HCT116 (cell line): Measurements from ENCODE around the gene MTMR1. TPM values are rescaled to one million over a fixed set of nuclear protein-coding genes. Genes with fewer than 3 reads are reported as not detected.

Source experiments
- ATAC-seq: fragments of 200-7000 bp; cut with Tn5 transposase; 2 replicates; pipeline ENCODE4 v1.9.1; 2020; ENCODE audit warnings: mild to moderate bottlenecking, moderate library complexity
- BruUV-seq: library from RNA; stranded (reverse); fragments of 400-500 nt; replicated peaks from 2 replicates; lab custom pipeline; 2021; lab: Mats Ljungman, UMichigan
- CTCF ChIA-PET: fragments of 300-600 bp; sonication (Branson Sonifier 250); formaldehyde crosslinking; loops from one replicate; lab custom pipeline; 2021; ENCODE audit warnings: antibody characterized with exemption; lab: Charles Lee
- POLR2A ChIA-PET: fragments of 300-600, 350-600 bp; sonication (Branson Sonifier 250); formaldehyde crosslinking; loops from one replicate; lab custom pipeline; 2021; ENCODE audit warnings: antibody characterized with exemption; lab: Charles Lee
- RAD21 ChIA-PET, 2 experiments: fragments of 300-600 bp; sonication (Branson Sonifier 250); formaldehyde crosslinking; loops; one replicate each; lab custom pipeline; 2023; ENCODE audit warnings: low total read pairs in 2 of 2; ENCODE audit not compliant: uncharacterized antibody in 2 of 2, unreplicated experiment in 2 of 2, low non-redundant PET in 1 of 2; lab: Charles Lee
- DNase-seq: peaks from one replicate; pipeline ENCODE4 v3.0.0-alpha.2; 2010; ENCODE audit warnings: low read depth, low spot score
- H2AFZ ChIP-seq: fragments of 200-600 bp; shearing (Covaris generic), sonication (generic); 2 replicates; pipeline ENCODE4 v1.6.1; 2017; ENCODE audit warnings: low read depth, mixed run types, mixed read lengths, antibody characterized with exemption, low read length; ENCODE audit not compliant: poor library complexity, severe bottlenecking
- H3K27ac ChIP-seq: 2 replicates; pipeline ENCODE4 v1.5.1; 2012; ENCODE audit warnings: low read depth, low read length
- H3K27me3 ChIP-seq: fragments of 200-600 bp; sonication (generic); 2 replicates; pipeline ENCODE4 v1.6.1; 2016; ENCODE audit warnings: mixed run types, low read length, mixed read lengths; ENCODE audit not compliant: insufficient read depth
- H3K36me3 ChIP-seq, 2 experiments: fragments of 200-500 bp in 1 of 2; fragments of 200-600 bp in 1 of 2; sonication (Bioruptor generic) in 1 of 2; sonication (generic) in 1 of 2; 2 replicates each; pipeline versions ENCODE4 v1.5.1 to v1.6.1; 2014 to 2016; ENCODE audit warnings: low read length in 2 of 2, inconsistent platforms in 1 of 2, mixed read lengths in 1 of 2, mixed run types in 1 of 2; ENCODE audit not compliant: insufficient read depth in 2 of 2, control insufficient read depth in 1 of 2
- H3K4me1 ChIP-seq, 2 experiments: fragments of 200-600 bp in 1 of 2; sonication (generic) in 1 of 2; 2 replicates each; pipeline versions ENCODE4 v1.5.1 to v1.6.1; 2012 to 2017; ENCODE audit warnings: low read length in 2 of 2, inconsistent platforms in 1 of 2, mild to moderate bottlenecking in 1 of 2, mixed read lengths in 1 of 2, mixed run types in 1 of 2, moderate library complexity in 1 of 2; ENCODE audit not compliant: insufficient read depth in 2 of 2, control insufficient read depth in 1 of 2
- H3K4me2 ChIP-seq: fragments of 200-600 bp; sonication (generic); 2 replicates; pipeline ENCODE4 v1.6.1; 2017; ENCODE audit warnings: mixed run types, low read length, mixed read lengths
- H3K4me3 ChIP-seq, 2 experiments: fragments of 200-600 bp in 1 of 2; sonication (generic) in 1 of 2; replicated peaks in 1 of 2; 2 replicates each; pipeline ENCODE4 v1.5.1; 2011 to 2016; ENCODE audit warnings: low read length in 2 of 2, control low read depth in 1 of 2, low read depth in 1 of 2, mild to moderate bottlenecking in 1 of 2, mixed read lengths in 1 of 2, mixed run types in 1 of 2
- H3K79me2 ChIP-seq: fragments of 200-600 bp; sonication (generic); 2 replicates; pipeline ENCODE4 v1.6.1; 2017; ENCODE audit warnings: mild to moderate bottlenecking, mixed run types, low read length, moderate library complexity, mixed read lengths; ENCODE audit not compliant: insufficient read depth
- H3K9ac ChIP-seq: fragments of 200-600 bp; sonication (generic); 2 replicates; pipeline ENCODE4 v1.6.1; 2016; ENCODE audit warnings: low read length, mixed read lengths
- H3K9me2 ChIP-seq: fragments of 200-600 bp; sonication (generic), shearing (Covaris generic); 2 replicates; pipeline ENCODE4 v1.6.1; 2017; ENCODE audit warnings: mixed run types, mild to moderate bottlenecking, moderate library complexity; ENCODE audit not compliant: insufficient read depth
- H3K9me3 ChIP-seq, 2 experiments: fragments of 200-500 bp in 1 of 2; fragments of 200-600 bp in 1 of 2; sonication (Bioruptor generic) in 1 of 2; sonication (generic) in 1 of 2; 2 replicates each; pipeline ENCODE4 v1.6.1; 2014 to 2017; ENCODE audit warnings: low read length in 2 of 2, mixed read lengths in 2 of 2, inconsistent platforms in 1 of 2, low read depth in 1 of 2, mild to moderate bottlenecking in 1 of 2, mixed run types in 1 of 2, moderate library complexity in 1 of 2; ENCODE audit not compliant: control insufficient read depth in 1 of 2, insufficient read depth in 1 of 2
- H4K20me1 ChIP-seq: fragments of 200-600 bp; sonication (generic), shearing (Covaris generic); 2 replicates; pipeline ENCODE4 v1.6.1; 2017; ENCODE audit warnings: mixed run types, mild to moderate bottlenecking, moderate library complexity; ENCODE audit not compliant: insufficient read depth
- EGR1 ChIP-seq: IDR thresholded peaks from 2 replicates; pipeline ENCODE4 v1.6.1; 2012; ENCODE audit warnings: low read depth
- FOSL1 ChIP-seq: IDR thresholded peaks from 2 replicates; pipeline ENCODE4 v1.6.1; 2012; ENCODE audit warnings: low read depth
- POLR2A ChIP-seq: IDR thresholded peaks from 2 replicates; pipeline ENCODE4 v1.7.0; 2011; ENCODE audit warnings: borderline replicate concordance; ENCODE audit not compliant: insufficient read depth, insufficient read length; ENCODE audit errors: extremely low read depth
- RAD21 ChIP-seq: IDR thresholded peaks from 2 replicates; pipeline ENCODE4 v1.6.1; 2012; ENCODE audit warnings: low read depth, mild to moderate bottlenecking
- SP1 ChIP-seq: IDR thresholded peaks from 2 replicates; pipeline ENCODE4 v1.6.1; 2012; ENCODE audit warnings: low read depth
- SRF ChIP-seq: IDR thresholded peaks from 2 replicates; pipeline ENCODE4 v1.6.1; 2012; ENCODE audit warnings: low read depth
- YY1 ChIP-seq: IDR thresholded peaks from 2 replicates; pipeline ENCODE4 v1.6.1; 2011; ENCODE audit warnings: low read length, low read depth, moderate library complexity, mild to moderate bottlenecking; ENCODE audit not compliant: insufficient replicate concordance; ENCODE audit errors: extremely low read depth
- ZNF274 ChIP-seq: fragments of 200-500 bp; sonication (Bioruptor generic); IDR thresholded peaks from 2 replicates; pipeline ENCODE4 v1.6.1; 2014; ENCODE audit warnings: mild to moderate bottlenecking, low read depth, low read length, inconsistent platforms
- intact Hi-C: fragments of 100-400 bp; cut with micrococcal nuclease; formaldehyde crosslinking; loops from 2 replicates; pipeline ENCODE4 v1.10.0; 2022
- total RNA-seq: library from RNA; stranded (reverse); gene quantifications from one replicate; pipeline ENCODE4 v1.2.1, GENCODE V29; 2021; ENCODE audit not compliant: unreplicated experiment
- TF ChIP-seq, protein P1 (sequence below): IDR thresholded peaks from 2 replicates; pipeline ENCODE4 v1.6.1; 2012; ENCODE audit warnings: low read depth
- TF ChIP-seq, protein P2 (sequence below), 3 experiments: fragments of 200-600 bp in 1 of 3; sonication (generic) in 1 of 3; IDR thresholded peaks in 2 of 3; conservative IDR thresholded peaks in 1 of 3; 2 replicates each; pipeline ENCODE4 v1.5.1; 2012 to 2017; ENCODE audit warnings: low read depth in 2 of 3, low read length in 2 of 3, antibody characterized with exemption in 1 of 3, borderline replicate concordance in 1 of 3, control low read depth in 1 of 3, mild to moderate bottlenecking in 1 of 3, mixed read lengths in 1 of 3, mixed run types in 1 of 3, moderate library complexity in 1 of 3; ENCODE audit not compliant: insufficient read depth in 1 of 3
- TF ChIP-seq, protein P3 (sequence below): IDR thresholded peaks from 2 replicates; pipeline ENCODE4 v1.6.1; 2012

Gene MTMR1
- total RNA-seq, 1 experiment from 2014 or later = 20.0 TPM

DNA sequence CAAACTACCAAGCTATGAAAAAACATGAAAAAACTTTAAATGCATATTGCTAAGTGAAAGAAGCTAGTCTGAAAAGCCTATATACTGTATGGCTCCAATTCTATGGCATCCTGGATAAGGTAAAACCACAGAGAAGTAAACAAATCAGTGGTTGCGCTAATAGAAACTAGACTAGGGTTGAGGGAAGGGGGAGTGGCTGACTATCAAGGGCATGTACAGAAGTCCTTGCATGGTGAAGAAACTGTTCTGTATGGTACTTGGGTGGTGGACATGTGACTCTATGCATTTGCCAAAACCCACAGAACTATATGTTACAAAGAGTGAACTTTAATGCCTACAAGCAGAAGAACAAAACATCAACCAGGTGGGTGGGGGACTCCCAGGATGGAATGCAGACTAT lies 96.8 kb downstream of the MTMR1 start:
- TF ChIP-seq, protein P1, sequence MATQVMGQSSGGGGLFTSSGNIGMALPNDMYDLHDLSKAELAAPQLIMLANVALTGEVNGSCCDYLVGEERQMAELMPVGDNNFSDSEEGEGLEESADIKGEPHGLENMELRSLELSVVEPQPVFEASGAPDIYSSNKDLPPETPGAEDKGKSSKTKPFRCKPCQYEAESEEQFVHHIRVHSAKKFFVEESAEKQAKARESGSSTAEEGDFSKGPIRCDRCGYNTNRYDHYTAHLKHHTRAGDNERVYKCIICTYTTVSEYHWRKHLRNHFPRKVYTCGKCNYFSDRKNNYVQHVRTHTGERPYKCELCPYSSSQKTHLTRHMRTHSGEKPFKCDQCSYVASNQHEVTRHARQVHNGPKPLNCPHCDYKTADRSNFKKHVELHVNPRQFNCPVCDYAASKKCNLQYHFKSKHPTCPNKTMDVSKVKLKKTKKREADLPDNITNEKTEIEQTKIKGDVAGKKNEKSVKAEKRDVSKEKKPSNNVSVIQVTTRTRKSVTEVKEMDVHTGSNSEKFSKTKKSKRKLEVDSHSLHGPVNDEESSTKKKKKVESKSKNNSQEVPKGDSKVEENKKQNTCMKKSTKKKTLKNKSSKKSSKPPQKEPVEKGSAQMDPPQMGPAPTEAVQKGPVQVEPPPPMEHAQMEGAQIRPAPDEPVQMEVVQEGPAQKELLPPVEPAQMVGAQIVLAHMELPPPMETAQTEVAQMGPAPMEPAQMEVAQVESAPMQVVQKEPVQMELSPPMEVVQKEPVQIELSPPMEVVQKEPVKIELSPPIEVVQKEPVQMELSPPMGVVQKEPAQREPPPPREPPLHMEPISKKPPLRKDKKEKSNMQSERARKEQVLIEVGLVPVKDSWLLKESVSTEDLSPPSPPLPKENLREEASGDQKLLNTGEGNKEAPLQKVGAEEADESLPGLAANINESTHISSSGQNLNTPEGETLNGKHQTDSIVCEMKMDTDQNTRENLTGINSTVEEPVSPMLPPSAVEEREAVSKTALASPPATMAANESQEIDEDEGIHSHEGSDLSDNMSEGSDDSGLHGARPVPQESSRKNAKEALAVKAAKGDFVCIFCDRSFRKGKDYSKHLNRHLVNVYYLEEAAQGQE = no peak
- TF ChIP-seq, protein P2, sequence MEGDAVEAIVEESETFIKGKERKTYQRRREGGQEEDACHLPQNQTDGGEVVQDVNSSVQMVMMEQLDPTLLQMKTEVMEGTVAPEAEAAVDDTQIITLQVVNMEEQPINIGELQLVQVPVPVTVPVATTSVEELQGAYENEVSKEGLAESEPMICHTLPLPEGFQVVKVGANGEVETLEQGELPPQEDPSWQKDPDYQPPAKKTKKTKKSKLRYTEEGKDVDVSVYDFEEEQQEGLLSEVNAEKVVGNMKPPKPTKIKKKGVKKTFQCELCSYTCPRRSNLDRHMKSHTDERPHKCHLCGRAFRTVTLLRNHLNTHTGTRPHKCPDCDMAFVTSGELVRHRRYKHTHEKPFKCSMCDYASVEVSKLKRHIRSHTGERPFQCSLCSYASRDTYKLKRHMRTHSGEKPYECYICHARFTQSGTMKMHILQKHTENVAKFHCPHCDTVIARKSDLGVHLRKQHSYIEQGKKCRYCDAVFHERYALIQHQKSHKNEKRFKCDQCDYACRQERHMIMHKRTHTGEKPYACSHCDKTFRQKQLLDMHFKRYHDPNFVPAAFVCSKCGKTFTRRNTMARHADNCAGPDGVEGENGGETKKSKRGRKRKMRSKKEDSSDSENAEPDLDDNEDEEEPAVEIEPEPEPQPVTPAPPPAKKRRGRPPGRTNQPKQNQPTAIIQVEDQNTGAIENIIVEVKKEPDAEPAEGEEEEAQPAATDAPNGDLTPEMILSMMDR (IDR thresholded peaks at IDR 0.05 in 2 of 3, conservative IDR thresholded peaks at IDR 0.05 in 1 of 3; ENCODE audit: borderline replicate concordance in 1 of 3, insufficient read depth in 1 of 3, low read depth in 2 of 3, low read length in 2 of 3) = no peak
- TF ChIP-seq ZNF274 (no peak), EGR1 (no peak), POLR2A (no peak), YY1 (no peak), SRF (no peak), FOSL1 (no peak), SP1 (no peak), RAD21 (no peak)
- TF ChIP-seq, protein P3, sequence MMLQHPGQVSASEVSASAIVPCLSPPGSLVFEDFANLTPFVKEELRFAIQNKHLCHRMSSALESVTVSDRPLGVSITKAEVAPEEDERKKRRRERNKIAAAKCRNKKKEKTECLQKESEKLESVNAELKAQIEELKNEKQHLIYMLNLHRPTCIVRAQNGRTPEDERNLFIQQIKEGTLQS = no peak
- Histone ChIP-seq H3K9me3 (no peaks in the 10 kb centered on the region), H3K4me3 (no peak overlapping the region), H3K4me2 (no peak overlapping the region), H3K36me3 (no peaks in the 10 kb centered on the region), H3K27ac (no peak overlapping the region), H4K20me1 (no peaks in the 10 kb centered on the region), H3K9ac (no peak overlapping the region), H3K4me1 (no peaks in the 10 kb centered on the region), H3K27me3 (no peaks in the 10 kb centered on the region), H3K9me2 (no peaks in the 10 kb centered on the region), H2AFZ (no peak overlapping the region), H3K79me2 (no peaks in the 10 kb centered on the region)
- ChIA-PET POLR2A (no interaction called here), CTCF (no interaction called here), RAD21 (no interaction called here)
- intact Hi-C loops = no loop called here
- no TSS peak for BruUV-seq
- DNase-seq (no peak), ATAC-seq (no peak)
